HepG2 (cell line): ENCODE results near the gene POGLUT3. TPM values are rescaled to one million over a fixed set of nuclear protein-coding genes. Genes with fewer than 3 reads are reported as not detected.
A peak's percentile ranks its signal among the peaks of the same experiment; 100 is the strongest.

ENCODE experiments used
- ATF6 ChIP-seq: sonication (generic); formaldehyde crosslinking; conservative IDR thresholded peaks from 2 replicates; pipeline ENCODE4 v1.4.0; 2020; ENCODE audit warnings: missing genetic modification reagents
- BATF2 ChIP-seq: sonication (generic); formaldehyde crosslinking; IDR thresholded peaks from 2 replicates; pipeline ENCODE4 v1.8.0; 2022; ENCODE audit warnings: mild to moderate bottlenecking, missing genetic modification reagents, moderate library complexity
- DNMT3B ChIP-seq: conservative IDR thresholded peaks from 2 replicates; pipeline ENCODE4 v1.6.1; 2016; ENCODE audit warnings: missing biosample characterization, control low read depth
- ELF4 ChIP-seq: sonication (generic); formaldehyde crosslinking; IDR thresholded peaks from 2 replicates; pipeline ENCODE4 v1.5.0; 2020; ENCODE audit warnings: missing genetic modification reagents, mild to moderate bottlenecking, moderate library complexity, borderline replicate concordance
- GFI1 ChIP-seq: sonication (generic); formaldehyde crosslinking; IDR thresholded peaks from 2 replicates; pipeline ENCODE4 v1.5.0; 2020; ENCODE audit warnings: missing genetic modification reagents, mild to moderate bottlenecking, borderline replicate concordance
- GMEB2 ChIP-seq: IDR thresholded peaks from 2 replicates; pipeline ENCODE4 v1.6.1; 2016; ENCODE audit warnings: missing biosample characterization, missing genetic modification reagents, low read depth
- KAT8 ChIP-seq: IDR thresholded peaks from 2 replicates; pipeline ENCODE4 v1.6.1; 2016; ENCODE audit warnings: missing genetic modification reagents, missing compliant biosample characterization
- MXI1 ChIP-seq: IDR thresholded peaks from 3 replicates; pipeline ENCODE4 v1.6.1; 2012; ENCODE audit warnings: low read depth, low read length, inconsistent platforms, borderline replicate concordance
- PHB2 ChIP-seq: fragments of 450-650 bp; IDR thresholded peaks from 2 replicates; pipeline ENCODE4 v1.6.1; 2018; ENCODE audit not compliant: partially characterized antibody
- RAD51 ChIP-seq: fragments of 450-650 bp; IDR thresholded peaks from 2 replicates; pipeline ENCODE4 v1.6.1; 2016; ENCODE audit warnings: borderline replicate concordance
- SIX1 ChIP-seq: sonication (generic); formaldehyde crosslinking; IDR thresholded peaks from 2 replicates; pipeline ENCODE4 v1.4.0; 2020; ENCODE audit warnings: missing genetic modification reagents, borderline replicate concordance
- SMYD3 ChIP-seq: sonication (generic); formaldehyde crosslinking; IDR thresholded peaks from 2 replicates; pipeline ENCODE4 v1.8.1; 2023; ENCODE audit warnings: mild to moderate bottlenecking, missing genetic modification reagents
- THAP8 ChIP-seq: sonication (generic); formaldehyde crosslinking; IDR thresholded peaks from 2 replicates; pipeline ENCODE4 v1.5.1; 2020; ENCODE audit warnings: missing genetic modification reagents, mild to moderate bottlenecking, borderline replicate concordance
- ZFAT ChIP-seq: sonication (generic); formaldehyde crosslinking; conservative IDR thresholded peaks from 2 replicates; pipeline ENCODE4 v1.8.1; 2023; ENCODE audit warnings: missing genetic modification reagents, inconsistent platforms
- ZNF260 ChIP-seq: sonication (generic); formaldehyde crosslinking; IDR thresholded peaks from 2 replicates; pipeline ENCODE4 v1.4.0; 2020; ENCODE audit warnings: missing genetic modification reagents, low read depth, mild to moderate bottlenecking, borderline replicate concordance
- ZNF460 ChIP-seq: sonication (generic); formaldehyde crosslinking; IDR thresholded peaks from 2 replicates; pipeline ENCODE4 v1.5.1; 2020; ENCODE audit warnings: missing genetic modification reagents, mild to moderate bottlenecking, borderline replicate concordance
- ZNF546 ChIP-seq: sonication (generic); formaldehyde crosslinking; conservative IDR thresholded peaks from 2 replicates; pipeline ENCODE4 v1.8.1; 2023; ENCODE audit warnings: mild to moderate bottlenecking, missing genetic modification reagents
- ZNF670 ChIP-seq: sonication (generic); formaldehyde crosslinking; IDR thresholded peaks from 2 replicates; pipeline ENCODE4 v1.8.0; 2022; ENCODE audit warnings: mild to moderate bottlenecking, missing genetic modification reagents, borderline replicate concordance
- ZNF768 ChIP-seq: sonication (generic); formaldehyde crosslinking; IDR thresholded peaks from 2 replicates; pipeline ENCODE4 v1.4.0; 2020; ENCODE audit warnings: missing genetic modification reagents
- ZNF790 ChIP-seq: sonication (generic); formaldehyde crosslinking; IDR thresholded peaks from 2 replicates; pipeline ENCODE4 v1.8.0; 2022; ENCODE audit warnings: missing genetic modification reagents, mild to moderate bottlenecking, borderline replicate concordance
- polyA plus RNA-seq, 8 experiments: library from polyadenylated mRNA; depleted of rRNA in 3 of 8; stranded (reverse) in 7 of 8; unstranded in 1 of 8; fragments of >200 nt; fragmentation: Illumina TruSeq in 4 of 8; extraction: Trizol in 4 of 8; gene quantifications; 2 replicates each; pipeline versions ENCODE4 v1.2.1 to v1.2.3, GENCODE V29; 2011 to 2016; ENCODE audit warnings: low read depth in 4 of 8, missing spikeins in 1 of 8, mixed read lengths in 1 of 8; ENCODE audit not compliant: insufficient read depth in 1 of 8
- total RNA-seq, 5 experiments: library from RNA; depleted of rRNA; stranded (reverse); fragments of >200 nt; fragmentation: Illumina TruSeq; extraction: Trizol; gene quantifications; 2 replicates each; pipeline ENCODE4 v1.2.3, GENCODE V29; 2016; ENCODE audit warnings: low read depth in 1 of 5

The POGLUT3 gene
- total and polyA plus RNA-seq, 2 of the 13 experiments (the other 11 are each of a cell fraction or from before 2014, with no cell fraction given) = 14.3 to 22.0 TPM

DNA sequence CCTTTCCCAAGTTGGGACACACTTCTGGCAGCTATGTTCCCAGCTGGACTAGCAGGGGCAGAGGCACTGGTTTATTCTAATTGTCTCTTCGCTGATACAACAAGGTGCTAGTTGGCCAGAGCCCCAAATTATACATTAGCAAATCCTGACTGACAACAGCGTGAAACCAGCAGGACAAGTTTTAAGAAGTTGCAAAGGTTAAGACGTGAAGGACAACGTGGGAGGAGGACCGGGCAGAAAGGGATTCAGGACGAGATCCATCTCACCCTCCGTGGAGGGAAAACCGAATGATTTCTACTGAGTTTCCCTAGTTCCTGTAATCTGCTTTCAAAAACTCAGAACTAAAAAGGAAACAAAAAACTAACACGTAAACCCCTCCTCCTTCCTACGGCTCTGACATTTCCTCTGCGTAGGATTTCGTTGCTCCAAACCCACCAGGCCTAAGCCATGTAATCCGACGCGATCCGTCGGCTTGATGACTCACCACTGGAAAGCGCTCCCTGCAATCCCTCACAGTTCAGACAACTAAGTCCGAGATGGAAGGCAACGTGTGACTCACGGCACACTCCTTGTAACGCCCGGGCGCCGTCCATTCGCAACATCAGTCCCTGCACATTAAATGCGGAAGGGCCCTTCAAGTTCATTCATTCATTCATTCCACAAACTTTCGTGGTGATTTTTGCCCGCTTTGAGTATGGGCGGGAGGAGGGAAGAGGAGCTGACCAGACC lies 703 bp downstream of the POGLUT3 start (continued):
- TF ChIP-seq ZFAT (CRISPR knock-in tag) (no peak), ATF6 (CRISPR knock-in tag) (no peak), BATF2 (CRISPR knock-in tag) (peak; percentile 41; the same call in 1 of the 2 replicates), DNMT3B (no peak), RAD51 (no peak), ZNF790 (no peak), PHB2 (no peak), SMYD3 (CRISPR knock-in tag) (no peak), ZNF546 (CRISPR knock-in tag) (no peak), ZNF768 (CRISPR knock-in tag) (no peak), ZNF670 (CRISPR knock-in tag) (no peak), ELF4 (CRISPR knock-in tag) (no peak), MXI1 (no peak; the same call in 2 of the 3 replicates), THAP8 (CRISPR knock-in tag) (no peak), GMEB2 (no peak), ZNF460 (CRISPR knock-in tag) (no peak), SIX1 (CRISPR knock-in tag) (peak; percentile 83; the same call in 1 of the 2 replicates), KAT8 (CRISPR knock-in tag) (peak; percentile 36), ZNF260 (CRISPR knock-in tag) (no peak), GFI1 (CRISPR knock-in tag) (no peak)
